HG02642 (cell line): ENCODE measurements around the gene BNC2.

Source experiments
- ATAC-seq: cut with Tn5 transposase; IDR thresholded peaks from one replicate; pipeline ENCODE4 v1.9.1; 2021; ENCODE audit warnings: mild to moderate bottlenecking; ENCODE audit not compliant: unreplicated experiment, poor library complexity

Gene BNC2

GRCh38 chr9:16361939-16362338, 508.5 kb downstream of the BNC2 start:
- no peak for ATAC-seq

DNA sequence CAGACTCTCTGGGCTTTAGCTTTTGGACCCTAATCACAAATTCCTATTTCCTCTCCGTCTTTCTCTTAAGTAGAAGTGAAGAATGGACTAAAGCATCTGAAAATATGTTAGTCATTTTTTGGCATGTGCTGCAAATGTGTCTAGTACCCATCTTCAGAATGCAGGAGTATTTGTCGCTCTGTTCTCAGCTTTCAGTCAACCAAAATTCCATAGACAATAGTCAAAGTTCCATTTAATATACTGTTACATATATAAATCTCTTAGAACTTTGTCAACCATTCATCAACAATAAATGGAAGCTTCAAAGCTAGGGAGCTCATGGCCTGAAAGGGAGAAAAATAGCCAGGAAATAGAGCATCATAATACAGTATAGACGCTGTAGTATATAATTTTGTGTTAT, 509.4 kb downstream of the BNC2 start:
- no peak for ATAC-seq

DNA sequence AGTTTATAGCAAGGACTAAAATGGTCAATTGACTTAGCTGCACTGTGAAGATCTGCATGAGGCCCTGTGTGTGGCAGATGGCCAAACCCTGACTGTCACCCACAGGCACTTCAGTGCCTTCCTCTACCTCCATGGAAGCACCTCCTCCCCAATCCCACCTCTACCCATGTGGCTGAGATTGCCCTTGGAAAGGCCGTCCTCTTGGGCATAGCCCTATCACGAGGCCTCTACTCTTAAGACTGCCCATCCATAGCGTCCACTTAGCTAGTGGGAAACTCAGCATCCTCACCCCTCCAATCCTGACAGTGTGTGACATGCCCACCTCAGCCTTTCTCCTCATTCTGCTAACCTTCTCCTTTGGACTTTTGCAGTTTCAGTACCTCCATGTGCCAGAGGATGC, 510.2 kb downstream of the BNC2 start:
- no peak for ATAC-seq
